GM21717 (cell line): Measurements from ENCODE around the gene RPTOR.
"Not testable (repeated sequence)": the region's sequence is repeated elsewhere in the genome, so short reads cannot be mapped to it uniquely, and the experiment has no call there.

Source experiments
- ATAC-seq: cut with Tn5 transposase; IDR thresholded peaks from one replicate; pipeline ENCODE4 v1.9.1; 2021; ENCODE audit warnings: mild to moderate bottlenecking, moderate library complexity; ENCODE audit not compliant: unreplicated experiment

The RPTOR gene

DNA sequence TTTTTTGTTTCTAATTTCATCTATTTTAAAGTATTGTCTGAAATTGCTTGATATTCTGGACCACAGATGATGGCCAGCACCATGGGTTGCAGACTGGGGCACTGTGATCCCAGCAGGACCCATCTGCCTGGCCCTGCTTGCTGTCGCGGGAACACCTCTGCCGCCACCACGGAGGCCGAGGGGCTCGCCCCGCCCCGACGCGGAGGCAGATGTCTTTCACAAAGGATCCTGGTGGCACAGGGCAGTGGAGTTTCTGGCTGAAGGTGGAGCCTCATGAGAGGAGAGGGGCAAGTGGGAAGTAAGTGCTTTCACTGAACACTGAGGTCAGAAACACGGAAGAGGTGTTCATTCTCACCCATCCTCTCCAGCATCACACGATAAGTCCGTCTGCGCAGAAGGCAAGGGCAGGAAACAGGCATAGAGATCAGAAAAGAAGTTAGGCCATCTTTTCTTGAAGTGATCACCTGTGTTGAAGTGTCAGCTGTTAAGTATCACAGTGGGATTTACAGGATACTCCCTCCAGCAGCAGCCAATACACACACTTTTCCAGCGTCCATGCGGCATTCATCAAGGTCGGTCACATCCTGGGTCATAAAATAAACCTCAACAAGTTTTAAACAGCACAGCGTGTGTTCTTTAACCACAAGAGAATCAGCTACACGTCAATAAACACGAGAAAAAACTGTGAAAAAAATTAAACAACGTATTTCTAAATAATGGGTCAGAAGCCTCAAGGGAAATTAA is 194.5 kb downstream of the RPTOR start:
- no peak for ATAC-seq

DNA sequence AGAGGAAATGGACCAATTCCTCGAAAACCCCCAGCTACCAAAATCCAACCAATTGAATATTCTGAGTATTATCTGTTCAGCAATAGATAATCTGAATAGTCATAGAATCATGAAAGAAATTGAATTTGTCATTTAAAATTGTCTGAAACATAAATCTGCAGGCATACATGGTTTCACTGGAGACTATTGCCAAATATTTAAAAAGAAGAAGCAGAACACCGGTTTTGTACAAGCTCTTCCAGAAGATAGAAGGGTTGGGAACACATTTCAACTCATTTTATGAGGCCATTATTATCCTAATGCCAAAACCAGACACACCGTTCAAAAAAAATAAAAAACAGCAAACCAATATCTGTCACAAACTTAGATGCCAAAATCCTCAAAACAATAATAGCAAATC is 195.5 kb downstream of the RPTOR start:
- no peak for ATAC-seq

DNA sequence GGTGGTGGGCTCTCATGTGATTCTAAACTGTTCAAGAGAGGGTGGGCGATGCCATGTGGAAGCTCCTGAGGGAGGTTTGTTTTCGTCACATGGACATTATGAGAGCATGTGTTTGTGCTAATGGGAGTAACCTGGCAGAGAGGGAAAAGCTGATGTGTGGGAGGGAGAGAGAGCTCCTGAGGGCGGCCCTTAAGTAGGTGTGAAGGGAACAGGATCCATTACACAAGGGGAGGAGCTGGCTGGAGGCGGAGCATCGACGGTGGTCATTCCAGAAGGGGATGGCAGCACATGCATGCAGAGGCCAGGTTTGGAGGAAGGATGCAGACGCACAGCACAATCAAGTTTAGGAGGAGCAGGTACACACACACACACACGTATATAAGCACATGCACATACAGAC is 197.5 kb downstream of the RPTOR start:
- ATAC-seq, result no peak

DNA sequence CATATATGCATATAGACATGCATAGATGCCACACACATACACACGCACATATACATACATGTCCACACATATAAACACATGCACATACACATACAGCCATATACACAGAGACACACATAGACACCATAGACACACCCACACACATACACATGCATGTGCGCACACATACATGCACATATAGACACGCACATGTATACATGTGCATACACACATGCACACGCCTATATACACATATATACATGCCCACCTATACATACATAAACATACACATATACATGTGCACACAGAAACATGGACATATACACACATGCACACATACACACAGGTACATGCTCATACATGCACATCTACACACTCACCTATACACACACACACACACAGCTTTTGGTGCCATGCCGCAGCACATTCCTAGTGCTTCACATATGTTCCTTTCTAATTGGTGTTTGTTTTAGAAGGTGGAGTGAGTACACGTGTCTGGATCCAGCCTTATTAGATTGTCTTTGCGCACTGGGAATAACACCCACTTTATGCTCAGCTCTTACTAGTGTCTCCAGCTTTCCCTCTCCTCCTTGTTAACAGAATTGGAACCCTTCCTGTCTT is 198.0 kb downstream of the RPTOR start:
- no peak for ATAC-seq

DNA sequence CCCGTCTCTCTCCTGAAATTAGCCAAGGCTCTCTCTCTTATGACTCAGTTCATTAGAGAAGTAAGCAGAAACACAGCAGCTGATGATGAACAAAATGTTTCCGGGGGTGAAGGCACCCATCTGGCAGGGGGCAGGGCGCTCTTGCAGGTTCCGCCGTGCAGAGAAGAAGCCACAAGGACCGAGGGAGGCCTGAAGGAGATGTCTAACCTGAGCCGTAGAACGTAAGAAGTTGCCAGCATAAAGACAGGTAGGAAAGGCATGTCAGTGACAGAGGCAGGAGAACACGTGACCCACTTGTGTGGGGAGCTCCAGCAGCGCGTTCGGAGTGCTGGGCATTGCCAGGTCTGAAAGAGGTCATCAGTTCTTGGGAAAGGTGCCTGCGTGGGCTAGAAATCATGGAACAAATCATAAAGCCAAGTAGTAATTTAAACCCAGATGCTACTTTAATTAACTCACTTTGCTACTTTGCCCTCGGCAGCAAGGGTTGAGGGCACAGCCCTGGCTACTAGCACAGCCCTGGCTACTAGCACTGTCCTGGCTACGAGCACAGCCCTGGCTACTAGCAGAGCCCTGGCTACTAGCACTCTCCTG is 198.6 kb downstream of the RPTOR start:
- ATAC-seq, result no peak

DNA sequence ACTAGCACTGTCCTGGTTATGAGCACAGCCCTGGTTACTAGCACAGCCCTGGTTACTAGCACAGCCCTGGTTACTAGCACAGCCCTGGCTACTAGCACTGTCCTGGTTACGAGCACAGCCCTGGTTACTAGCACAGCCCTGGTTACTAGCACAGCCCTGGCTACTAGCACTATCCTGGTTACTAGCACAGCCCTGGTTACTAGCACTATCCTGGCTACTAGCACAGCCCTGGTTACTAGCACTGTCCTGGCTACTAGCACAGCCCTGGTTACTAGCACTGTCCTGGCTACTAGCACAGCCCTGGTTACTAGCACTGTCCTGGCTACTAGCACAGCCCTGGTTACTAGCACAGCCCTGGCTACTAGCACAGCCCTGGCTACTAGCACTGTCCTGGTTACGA is 199.3 kb downstream of the RPTOR start:
- ATAC-seq, result not testable (repeated sequence)

DNA sequence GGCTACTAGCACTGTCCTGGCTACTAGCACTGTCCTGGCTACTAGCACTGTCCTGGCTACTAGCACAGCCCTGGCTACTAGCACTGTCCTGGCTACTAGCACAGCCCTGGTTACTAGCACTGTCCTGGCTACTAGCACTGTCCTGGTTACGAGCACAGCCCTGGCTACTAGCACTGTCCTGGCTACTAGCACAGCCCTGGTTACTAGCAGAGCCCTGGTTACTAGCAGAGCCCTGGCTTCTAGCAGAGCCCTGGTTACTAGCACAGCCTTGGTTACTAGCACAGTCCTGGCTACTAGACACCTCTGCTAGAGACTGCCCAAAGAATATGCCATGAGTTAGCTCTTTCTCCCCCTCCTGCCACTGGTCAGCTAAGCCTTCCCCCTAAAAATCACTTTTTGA is 200.1 kb downstream of the RPTOR start:
- ATAC-seq, result not testable (repeated sequence)

DNA sequence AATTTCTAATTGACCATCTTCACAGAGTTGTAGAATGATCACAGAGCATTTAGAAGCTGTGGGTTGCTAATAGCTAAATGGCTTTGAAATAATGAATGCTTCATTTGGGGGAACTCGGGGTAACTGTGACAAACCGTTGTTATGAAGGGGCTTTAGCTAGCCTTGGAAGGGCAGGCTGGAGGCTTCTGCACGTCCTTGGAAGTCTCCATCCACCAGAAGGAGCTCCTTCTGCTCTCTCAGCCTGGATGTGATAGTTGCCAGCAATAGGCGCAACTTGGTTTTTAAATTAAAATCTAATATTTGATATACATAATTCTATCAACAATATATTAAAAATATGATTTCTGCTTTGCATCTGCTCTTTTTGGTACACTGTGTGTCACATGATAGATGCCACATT is 200.5 kb downstream of the RPTOR start:
- no peak for ATAC-seq

DNA sequence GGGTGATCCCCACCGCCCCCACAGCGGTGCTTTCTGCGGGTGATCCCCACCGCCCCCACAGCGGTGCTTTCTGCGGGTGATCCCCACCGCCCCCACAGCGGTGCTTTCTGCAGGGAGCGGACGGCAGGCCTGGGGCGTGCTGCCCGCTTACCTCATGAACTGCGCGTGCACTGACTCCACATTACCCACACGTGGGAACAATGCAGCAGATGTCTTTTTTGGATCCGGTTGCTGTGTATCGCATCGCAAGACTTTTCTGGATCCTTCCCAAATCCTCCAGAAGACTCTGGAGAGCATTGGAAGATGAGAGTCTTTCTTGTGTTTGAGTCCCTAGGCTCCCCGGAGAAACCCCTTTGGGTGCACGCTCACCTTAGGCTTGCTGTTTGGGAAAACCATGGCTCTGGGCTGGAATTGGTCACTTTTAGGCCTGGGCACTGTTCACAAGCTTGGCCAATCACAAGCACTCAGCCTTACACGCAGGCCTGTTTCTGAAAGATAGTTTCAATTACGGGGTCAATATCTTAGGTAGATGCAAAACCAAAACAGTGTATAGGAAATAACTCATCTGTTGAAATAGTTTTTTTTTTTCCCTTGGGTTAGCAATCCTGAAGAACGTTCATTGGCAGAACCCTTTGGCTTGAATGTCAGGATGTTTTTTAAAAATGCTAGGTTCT is 201.8 kb downstream of the RPTOR start:
- ATAC-seq, result no peak

DNA sequence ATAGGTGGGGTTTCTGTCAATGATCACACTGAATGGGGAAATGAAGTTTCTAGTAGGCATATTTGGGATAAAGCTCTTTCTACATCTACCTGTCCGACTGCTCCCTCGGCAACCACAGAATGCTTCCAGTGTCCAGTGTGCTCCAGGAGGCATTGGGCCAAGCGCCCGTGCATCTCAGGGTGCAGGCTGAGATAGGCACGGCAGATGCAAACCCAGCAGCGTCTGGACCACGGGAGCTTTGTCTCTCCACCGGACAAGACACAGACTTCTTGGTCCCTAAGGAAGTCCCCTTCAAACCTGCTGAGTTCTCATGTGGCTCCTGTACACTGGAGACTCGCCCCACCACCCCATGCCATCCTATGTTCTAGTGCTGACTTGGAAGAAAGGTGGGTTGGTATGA is 202.8 kb downstream of the RPTOR start:
- ATAC-seq, result no peak

DNA sequence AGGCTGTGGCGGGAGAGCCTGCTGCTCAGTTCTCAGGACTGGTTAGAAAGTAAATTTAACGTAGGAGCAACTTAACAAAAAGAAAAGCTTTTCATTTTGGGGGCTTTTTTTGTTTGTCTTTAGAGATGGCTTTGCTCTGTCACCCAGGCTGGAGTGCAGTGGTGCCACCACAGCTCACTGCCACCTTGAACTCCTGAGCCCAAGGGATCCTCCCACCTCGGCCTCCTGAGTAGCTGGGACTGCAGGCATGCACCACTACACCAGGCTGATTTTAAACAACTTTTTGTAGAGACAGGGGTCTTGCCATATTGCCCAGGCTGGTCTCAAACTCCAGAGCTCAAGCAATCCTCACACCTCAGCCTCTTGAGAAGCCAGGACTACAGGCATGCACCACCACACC is 205.0 kb downstream of the RPTOR start:
- ATAC-seq, result no peak

DNA sequence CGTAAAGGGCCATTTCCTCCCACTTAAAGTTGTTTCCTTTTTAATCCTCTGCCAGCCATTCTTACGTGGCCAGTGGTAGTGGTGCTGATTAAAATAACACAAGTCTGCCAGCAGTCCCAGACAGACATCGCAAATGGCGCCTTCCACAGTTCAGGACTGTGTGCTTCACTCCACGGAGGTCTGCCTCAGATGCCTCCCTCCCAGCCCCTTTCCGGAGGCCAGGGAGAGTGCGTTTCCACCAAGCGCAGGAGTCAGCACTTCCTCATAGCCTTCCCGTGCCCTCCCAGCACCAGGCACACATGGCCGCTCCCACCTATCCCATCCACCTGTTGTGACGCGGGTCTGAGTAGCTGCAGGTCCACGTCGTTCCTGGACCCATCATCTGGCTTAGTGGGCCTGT is 205.6 kb downstream of the RPTOR start:
- no peak for ATAC-seq

DNA sequence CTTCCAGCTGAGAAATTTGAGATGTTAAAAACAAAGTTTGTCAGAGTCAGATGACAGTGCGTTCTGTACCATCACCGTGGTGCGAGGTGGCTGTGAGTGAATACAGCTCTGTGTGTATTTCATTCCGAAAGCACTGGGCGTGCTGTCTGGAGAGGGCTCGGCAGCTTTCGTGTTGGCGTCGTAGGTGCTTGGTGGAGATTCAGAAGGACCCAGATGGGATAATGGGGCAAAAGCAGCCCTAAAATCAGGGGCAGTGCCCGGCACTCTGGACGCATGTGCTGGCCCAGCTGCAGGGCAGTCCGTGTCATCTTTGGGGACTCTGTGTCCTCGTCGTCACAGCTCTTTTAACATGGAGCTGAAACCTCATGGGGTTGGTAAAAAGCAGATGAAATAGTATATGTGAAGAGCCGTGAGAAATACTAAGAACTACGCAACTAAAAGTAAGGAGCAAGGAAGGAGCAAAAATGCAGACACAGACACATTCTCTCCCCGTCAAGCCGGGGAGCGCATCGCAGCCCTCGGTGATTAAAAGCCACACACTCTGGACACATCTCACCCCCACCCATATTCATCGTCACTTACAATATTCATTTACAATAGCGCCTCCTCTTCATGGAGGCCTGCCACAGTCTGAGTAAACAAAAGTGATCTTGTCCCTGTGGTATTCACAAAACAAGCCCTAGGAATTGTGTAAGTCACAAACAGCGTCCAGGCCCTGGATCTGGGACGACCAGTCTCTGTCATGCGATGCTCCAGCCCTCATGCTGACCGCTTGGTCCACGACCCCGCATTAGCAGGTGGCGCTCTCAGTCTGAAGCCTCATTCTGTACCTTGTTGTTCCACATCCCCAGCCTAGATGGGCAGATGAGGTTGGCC is 206.7 kb downstream of the RPTOR start:
- no peak for ATAC-seq

DNA sequence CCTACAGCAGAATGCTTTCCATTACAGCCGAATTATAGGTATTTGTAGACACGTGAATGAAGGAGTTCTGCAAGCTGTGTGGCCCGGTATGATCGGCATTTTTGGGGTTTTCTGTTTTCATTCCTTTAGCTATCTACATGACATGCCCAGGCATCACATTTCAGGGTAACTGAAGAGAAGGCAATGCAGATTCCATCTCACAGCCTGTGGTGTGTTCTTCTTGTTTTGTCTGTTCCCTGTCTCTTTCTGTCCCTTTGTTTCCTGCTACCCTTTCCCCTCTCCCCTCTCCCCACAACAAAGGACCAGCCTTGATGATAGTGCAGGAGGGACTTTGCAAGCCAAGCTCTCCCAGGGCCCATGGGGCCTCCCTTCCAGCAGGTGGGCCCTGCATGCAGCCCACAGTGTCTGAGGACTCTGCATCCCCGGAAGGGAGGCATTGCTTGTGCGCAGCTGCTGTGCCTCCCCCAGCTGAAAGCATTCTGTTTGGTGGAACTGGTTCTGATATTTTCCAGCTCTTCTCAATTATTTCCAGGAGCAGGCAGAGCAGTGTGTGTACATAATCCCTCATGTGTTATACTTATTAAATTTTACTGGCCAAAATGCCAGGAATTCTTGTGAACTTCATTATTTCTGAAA is 207.4 kb downstream of the RPTOR start:
- ATAC-seq, result no peak

DNA sequence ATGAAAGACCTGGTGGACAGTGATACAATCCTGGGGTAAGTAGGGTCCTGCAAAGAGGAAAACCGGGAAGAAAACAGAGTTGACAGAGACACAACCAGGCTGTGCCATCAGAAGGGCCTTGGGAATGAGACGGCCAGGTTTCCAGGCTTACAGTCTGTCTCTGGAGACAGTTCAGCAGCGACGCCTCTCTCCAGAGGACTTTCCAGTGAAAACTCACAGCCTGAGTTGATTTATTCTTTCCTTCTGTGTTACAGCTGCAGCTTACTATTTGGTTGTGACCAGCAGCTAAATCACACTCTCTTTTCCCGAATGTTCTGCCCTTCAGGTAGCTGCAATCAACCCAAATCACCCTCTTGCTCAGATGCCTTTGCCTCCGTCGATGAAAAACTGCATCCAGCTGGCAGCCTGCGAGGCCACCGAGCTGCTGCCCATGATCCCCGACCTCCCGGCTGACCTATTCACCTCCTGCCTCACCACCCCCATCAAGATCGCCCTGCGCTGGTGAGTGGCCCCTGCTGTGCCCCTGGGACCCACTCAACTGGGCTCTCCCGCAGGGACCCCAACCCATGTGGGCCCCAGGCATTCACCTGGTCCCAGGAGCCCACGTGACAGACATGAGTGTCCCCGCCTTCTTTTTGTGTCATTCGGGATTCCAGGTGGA is 209.2 kb downstream of the RPTOR start:
- ATAC-seq, result no peak

DNA sequence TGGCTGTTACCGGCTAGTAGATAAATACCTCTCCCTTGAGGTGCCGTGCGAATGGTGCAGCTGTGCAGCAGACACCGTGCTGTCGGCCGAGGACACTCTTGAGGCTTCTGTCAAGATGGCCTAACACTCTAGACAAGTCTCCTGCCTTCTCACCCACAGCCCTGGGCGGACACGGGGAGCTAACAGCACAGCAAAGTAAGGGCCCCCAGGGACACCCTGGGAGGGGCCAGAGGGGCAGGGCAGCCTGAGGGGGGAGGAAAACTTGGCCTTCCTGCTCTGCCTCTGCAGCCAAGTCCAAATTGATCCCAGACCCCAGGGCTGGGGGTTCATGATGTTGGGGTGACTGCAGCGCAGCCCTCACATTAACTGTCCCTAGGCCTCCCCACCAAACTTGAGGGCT is 210.2 kb downstream of the RPTOR start:
- ATAC-seq, result no peak

DNA sequence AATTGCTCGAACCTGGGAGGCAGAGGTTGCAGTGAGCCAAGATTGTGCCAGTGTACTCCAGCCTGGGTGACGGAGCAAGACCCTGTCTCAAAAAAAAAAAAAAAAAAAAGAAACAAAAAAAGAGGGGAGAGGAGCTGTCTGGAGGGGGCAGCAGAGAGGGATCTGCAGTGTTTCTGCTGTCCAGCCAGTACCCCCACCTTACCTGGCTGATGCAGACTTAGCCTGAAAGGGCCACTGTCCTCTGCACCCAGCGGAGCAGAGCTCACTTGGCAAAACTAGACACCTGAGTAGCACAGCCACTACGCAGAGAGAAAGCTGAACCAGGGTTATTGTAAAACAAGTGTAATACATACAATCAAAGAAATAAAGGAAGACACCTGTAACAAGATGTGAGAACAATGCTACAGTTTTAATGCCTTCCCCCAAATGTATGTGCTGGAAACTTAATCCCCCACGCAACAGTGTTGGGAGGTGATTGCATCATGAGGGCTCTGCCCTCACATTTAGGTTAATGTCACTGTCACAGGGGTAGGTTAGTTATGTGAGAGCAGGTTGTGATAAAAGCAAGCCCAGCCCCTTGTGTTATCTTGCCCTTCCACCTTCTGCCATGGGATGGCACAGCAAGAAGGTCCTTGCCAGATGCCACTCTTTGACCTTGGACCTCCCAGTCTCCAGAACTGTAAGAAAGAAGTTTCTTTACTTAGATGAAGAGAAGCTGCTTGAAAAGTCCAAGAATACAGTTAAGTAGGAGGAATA is 211.2 kb downstream of the RPTOR start:
- ATAC-seq, result no peak

DNA sequence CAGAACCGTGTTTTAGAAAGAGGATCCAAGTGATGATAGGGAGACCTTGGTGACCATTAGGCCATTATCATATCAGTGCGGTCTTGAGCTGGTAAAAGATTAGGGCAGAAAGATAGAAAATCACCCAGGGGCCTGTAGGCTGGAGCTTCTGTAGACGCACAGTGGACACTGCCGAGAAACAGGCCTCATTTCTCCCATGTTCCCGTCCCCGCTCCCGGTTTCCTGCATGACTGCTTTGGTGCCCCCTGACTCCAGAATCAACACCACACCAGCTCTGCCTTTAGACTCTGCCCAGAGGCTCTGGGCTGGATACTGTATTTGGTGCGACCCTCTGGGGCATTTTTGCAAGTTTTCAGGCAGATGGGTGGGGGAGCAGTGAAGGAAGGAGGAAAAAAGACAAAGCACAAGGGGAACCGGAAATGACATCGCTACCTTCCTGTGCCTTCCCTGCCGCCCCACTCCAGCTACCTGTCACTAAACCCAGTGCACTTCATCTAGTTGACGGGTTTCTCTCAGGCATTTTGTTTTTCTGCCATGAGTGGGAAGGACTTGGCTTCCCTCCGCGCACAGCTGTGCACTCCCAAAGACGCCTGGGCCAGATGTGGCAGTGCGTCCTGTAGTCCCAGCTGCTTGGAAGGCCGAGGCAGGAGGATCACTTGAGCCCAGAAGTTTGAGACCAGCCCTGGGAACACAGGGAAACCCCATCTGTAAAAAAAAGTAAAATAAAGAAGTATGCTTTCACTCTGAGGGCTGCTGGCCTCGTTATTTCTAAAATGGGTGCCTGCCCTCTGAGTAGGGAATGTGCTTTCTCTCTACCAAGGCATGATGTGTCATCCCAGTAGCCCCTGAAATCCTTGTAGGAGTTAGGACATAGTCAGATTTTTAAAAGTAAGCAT is 214.1 kb downstream of the RPTOR start:
- no peak for ATAC-seq
